Kidney epithelial cell (primary cell): Measurements from ENCODE around the gene TPM4. TPM values are rescaled to one million over a fixed set of nuclear protein-coding genes. Genes with fewer than 3 reads are reported as not detected.

Source experiments
- DNase-seq: peaks from one replicate; pipeline ENCODE4 v3.0.0-alpha.2; 2010; ENCODE audit warnings: low read depth
- H3K27me3 ChIP-seq: 2 replicates; pipeline ENCODE4 v1.6.0; 2011; ENCODE audit warnings: low read length; ENCODE audit not compliant: control insufficient read depth, insufficient read depth
- H3K36me3 ChIP-seq: 2 replicates; pipeline ENCODE4 v1.5.1; 2011; ENCODE audit warnings: low read length; ENCODE audit not compliant: control insufficient read depth, insufficient read depth
- H3K4me3 ChIP-seq: 2 replicates; pipeline ENCODE4 v1.5.1; 2011; ENCODE audit warnings: low read depth, mild to moderate bottlenecking, control low read depth, low read length
- total RNA-seq: library from RNA; depleted of rRNA; stranded (reverse); fragments of >200 nt; gene quantifications from 2 replicates; pipeline ENCODE4 v1.2.3, GENCODE V29; 2015
- TF ChIP-seq, protein P1 (sequence below): IDR thresholded peaks from 2 replicates; pipeline ENCODE4 v1.5.1; 2011; ENCODE audit warnings: mild to moderate bottlenecking, moderate library complexity, low read length, control low read depth, inconsistent platforms; ENCODE audit not compliant: insufficient read depth, poor library complexity, severe bottlenecking

Gene TPM4
- total RNA-seq, 1 donor from 2014 or later = 873 TPM

DNA sequence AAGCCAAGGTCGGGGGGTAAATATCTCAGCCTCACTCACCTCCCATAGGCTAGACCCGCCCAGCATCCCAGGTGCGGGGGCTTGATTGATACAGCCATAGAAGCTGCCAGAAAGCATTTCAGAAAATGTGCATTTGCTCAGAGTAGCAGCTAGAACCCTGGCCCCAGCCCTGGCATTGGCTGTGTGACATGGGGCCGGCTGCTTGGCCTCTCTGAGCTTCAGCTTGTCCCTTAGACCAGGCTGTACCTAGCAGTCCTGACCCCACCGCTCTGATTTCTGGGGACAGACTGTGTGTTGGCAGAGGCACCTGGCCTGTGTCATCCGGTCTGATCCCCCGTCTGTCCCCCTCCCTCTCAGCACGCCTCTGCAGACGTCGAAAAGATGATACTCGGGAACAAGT, 50.8 kb downstream of the TPM4 start:
- Histone ChIP-seq H3K36me3 (peaks cover 6% of the 10 kb centered on the region), H3K4me3 (no peak overlapping the region), H3K27me3 (no peaks in the 10 kb centered on the region)
- no peak for DNase-seq
- TF ChIP-seq, protein P1, sequence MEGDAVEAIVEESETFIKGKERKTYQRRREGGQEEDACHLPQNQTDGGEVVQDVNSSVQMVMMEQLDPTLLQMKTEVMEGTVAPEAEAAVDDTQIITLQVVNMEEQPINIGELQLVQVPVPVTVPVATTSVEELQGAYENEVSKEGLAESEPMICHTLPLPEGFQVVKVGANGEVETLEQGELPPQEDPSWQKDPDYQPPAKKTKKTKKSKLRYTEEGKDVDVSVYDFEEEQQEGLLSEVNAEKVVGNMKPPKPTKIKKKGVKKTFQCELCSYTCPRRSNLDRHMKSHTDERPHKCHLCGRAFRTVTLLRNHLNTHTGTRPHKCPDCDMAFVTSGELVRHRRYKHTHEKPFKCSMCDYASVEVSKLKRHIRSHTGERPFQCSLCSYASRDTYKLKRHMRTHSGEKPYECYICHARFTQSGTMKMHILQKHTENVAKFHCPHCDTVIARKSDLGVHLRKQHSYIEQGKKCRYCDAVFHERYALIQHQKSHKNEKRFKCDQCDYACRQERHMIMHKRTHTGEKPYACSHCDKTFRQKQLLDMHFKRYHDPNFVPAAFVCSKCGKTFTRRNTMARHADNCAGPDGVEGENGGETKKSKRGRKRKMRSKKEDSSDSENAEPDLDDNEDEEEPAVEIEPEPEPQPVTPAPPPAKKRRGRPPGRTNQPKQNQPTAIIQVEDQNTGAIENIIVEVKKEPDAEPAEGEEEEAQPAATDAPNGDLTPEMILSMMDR = no peak

DNA sequence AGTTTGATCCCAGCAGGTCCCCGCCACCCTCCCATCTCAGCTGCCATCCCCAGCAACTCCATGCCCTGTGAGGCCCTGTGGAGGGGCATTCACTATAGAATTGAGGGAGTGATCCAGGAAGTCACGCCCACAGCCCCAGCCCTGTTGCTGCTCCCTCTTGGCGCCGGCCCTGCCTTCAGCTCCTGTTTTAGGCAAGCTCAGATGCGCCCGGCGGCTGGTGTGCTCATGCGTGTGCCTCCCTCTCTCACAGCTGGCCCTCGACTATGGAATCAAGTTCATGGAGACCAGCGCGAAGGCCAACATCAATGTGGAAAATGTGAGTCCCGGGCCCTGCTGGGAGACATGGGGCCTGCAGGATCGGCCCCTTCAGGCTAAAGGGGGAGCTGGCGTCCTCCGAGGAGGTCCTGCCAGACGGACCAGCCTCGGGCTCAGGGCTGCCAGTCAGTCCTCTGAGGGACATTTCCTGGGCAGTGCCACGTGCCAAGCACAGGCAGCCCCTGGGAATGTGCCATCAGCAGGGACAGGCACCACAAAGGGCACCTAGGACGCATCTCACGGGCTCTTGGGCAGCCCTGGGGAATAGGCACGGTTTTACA, 51.6 kb downstream of the TPM4 start:
- Histone ChIP-seq H3K27me3 (no peaks in the 10 kb centered on the region), H3K36me3 (peaks cover 6% of the 10 kb centered on the region), H3K4me3 (no peak overlapping the region)
- no peak for DNase-seq
- TF ChIP-seq, protein P1 = no peak

DNA sequence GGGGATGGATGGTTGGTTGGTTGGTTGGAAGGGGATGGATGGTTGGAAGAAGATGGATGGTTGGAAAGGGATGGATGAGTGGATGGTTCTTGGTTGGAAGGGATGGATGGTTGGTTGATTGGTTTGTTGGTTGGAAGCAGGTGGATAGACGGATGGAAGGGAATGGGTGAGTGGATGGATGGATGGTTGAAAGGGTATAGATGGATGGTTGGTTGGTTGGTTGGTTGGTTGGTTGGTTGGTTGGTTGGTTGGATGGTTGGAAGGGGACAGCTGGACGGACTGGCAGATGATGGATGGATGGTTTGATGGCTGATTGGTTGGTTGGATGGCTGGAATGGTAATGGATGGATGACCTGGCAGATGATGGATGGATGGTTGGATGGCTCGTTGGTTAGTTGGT, 55.4 kb downstream of the TPM4 start:
- DNase-seq = no peak
- H3K36me3 ChIP-seq = peaks cover 3% of the 10 kb centered on the region
- TF ChIP-seq, protein P1 = no peak
- H3K4me3 ChIP-seq = no peak overlapping the region
- no peaks in the 10 kb centered on the region for H3K27me3 ChIP-seq

DNA sequence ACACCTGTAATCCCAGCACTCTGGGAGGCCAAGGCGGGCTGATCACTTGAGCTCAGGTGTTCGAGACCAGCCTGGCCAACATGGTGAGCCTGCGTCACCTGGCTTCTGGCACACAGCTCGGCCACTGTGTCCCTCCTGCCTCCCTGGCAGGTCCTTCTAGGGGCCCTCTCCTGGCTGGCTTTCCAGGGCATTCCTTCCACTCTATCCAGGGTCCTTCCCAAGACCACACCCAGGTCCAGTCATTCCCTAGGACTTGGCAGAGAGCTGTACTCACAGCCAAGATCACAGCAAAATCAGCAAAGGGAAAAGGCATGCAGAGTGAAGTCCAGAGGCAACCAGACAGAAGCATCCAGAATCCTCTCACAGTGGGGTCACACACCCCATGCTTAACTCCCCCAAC, 57.5 kb downstream of the TPM4 start:
- Histone ChIP-seq H3K36me3 (peaks cover under 1% of the 10 kb centered on the region), H3K27me3 (no peaks in the 10 kb centered on the region), H3K4me3 (no peak overlapping the region)
- DNase-seq = no peak
- TF ChIP-seq, protein P1 = no peak

DNA sequence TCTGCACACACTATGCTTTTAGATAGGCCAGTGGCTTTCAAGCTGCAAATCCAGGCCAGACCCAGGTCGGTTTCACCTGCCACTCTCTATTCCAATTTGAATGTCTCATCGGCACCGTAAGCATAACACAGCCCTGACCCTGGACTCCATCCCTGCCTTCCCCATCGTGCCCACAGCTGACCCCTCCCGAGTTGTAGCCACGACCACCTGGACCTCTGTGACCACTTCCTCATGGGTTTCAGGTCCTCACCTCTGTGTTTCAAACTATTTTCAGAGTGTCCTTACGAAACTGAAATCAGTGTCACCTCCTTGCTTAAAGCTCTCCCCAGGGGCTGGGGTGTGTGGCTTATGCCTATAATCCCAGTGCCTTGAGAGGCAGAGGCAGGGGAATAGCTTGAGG, 58.2 kb downstream of the TPM4 start:
- no peaks in the 10 kb centered on the region for H3K36me3 ChIP-seq
- no peak for DNase-seq

More for the DNA sequence above, 58.2 kb downstream of the TPM4 start:
- Histone ChIP-seq H3K27me3 (no peaks in the 10 kb centered on the region), H3K4me3 (no peak overlapping the region)
- TF ChIP-seq, protein P1 = no peak
